Measurements from ENCODE around the gene SMAD9. TPM values are rescaled to one million over a fixed set of nuclear protein-coding genes. Genes with fewer than 3 reads are reported as not detected.

Gene SMAD9
- total RNA-seq, 1 experiment from 2014 or later = 0.87 TPM

DNA sequence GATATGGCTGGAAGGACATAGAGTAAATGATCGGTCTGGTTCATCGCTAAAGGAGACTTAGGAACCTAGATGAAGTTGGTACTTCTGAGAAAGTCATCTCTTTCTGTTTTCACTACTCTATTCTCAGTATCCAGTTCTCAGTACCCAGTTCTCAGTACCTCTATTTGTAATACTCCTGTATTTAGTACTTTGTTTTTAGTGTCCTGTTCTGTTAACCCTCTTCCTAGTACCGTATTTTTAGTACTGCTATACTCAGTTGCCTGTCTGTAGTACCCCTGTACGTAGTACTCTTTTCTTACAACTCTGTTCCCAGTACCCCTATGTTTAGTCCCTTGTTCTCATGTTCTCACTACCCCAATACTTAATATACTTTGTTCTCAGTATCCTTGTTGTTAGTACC is 99.8 kb downstream of the SMAD9 start:
- Histone ChIP-seq H3K9me2 (replicated peaks; ENCODE audit: low read length) (no peaks in the 10 kb centered on the region), H3K9me3 (ENCODE audit: low read length) (no peaks in the 10 kb centered on the region), H4K20me1 (ENCODE audit: low read length) (no peaks in the 10 kb centered on the region), H3K4me1 (ENCODE audit: insufficient read depth, low read length) (peaks cover 21% of the 10 kb centered on the region), H3F3A (ENCODE audit: low read length, unreplicated experiment) (no peaks in the 10 kb centered on the region), H3K9ac (ENCODE audit: low read length) (peak overlapping the region; percentile 77; the same call in 1 of the 2 replicates), H3K36me3 (ENCODE audit: low read depth, low read length) (no peaks in the 10 kb centered on the region), H3K4me2 (ENCODE audit: low read length) (peak overlapping the region; percentile 92), H3K27ac (ENCODE audit: low read length) (no peak overlapping the region), H3K79me2 (ENCODE audit: low read length) (peaks cover 45% of the 10 kb centered on the region), H2AFZ (ENCODE audit: low read length) (peak overlapping the region; percentile 99), H3K27me3 (ENCODE audit: low read length) (no peaks in the 10 kb centered on the region), H3K4me3 (ENCODE audit: low read length) (peak overlapping the region; percentile 81)
- intact Hi-C loops (cut with micrococcal nuclease) = no loop called here
- no TSS peak for BruUV-seq (replicated peaks)
- ChIA-PET CTCF (no interaction called here), POLR2A (ENCODE audit: unreplicated experiment) (no interaction called here)
- TF ChIP-seq EZH2phosphoT487 (IDR thresholded peaks at IDR 0.05; ENCODE audit: borderline replicate concordance, low read length) = no peak
- TF ChIP-seq, protein P1, sequence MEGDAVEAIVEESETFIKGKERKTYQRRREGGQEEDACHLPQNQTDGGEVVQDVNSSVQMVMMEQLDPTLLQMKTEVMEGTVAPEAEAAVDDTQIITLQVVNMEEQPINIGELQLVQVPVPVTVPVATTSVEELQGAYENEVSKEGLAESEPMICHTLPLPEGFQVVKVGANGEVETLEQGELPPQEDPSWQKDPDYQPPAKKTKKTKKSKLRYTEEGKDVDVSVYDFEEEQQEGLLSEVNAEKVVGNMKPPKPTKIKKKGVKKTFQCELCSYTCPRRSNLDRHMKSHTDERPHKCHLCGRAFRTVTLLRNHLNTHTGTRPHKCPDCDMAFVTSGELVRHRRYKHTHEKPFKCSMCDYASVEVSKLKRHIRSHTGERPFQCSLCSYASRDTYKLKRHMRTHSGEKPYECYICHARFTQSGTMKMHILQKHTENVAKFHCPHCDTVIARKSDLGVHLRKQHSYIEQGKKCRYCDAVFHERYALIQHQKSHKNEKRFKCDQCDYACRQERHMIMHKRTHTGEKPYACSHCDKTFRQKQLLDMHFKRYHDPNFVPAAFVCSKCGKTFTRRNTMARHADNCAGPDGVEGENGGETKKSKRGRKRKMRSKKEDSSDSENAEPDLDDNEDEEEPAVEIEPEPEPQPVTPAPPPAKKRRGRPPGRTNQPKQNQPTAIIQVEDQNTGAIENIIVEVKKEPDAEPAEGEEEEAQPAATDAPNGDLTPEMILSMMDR (conservative IDR thresholded peaks at IDR 0.05; ENCODE audit: low read depth, low read length) = no peak
- TF ChIP-seq EZH2 (IDR thresholded peaks at IDR 0.05; ENCODE audit: low read length, unreplicated experiment) = no peak
- DNase-seq = no peak
- ATAC-seq = peak; percentile 6

DNA sequence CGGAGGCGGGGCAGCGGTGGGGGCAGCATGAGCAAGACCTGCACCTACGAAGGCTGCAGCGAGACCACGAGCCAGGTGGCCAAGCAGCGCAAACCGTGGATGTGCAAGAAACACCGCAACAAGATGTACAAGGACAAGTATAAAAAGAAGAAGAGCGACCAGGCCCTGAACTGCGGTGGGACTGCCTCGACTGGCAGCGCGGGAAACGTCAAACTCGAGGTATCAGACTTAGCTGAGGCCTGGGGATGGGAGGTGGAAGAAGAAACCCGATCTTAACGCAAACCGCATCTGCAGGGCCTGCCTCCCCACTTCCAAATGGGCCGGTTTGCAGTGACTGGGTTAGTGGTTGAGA is 100.3 kb downstream of the SMAD9 start:
- H3K4me2 ChIP-seq (ENCODE audit: low read length) = peak overlapping the region; percentile 92
- no peaks in the 10 kb centered on the region for H3K9me2 ChIP-seq (replicated peaks; ENCODE audit: low read length)
- H3F3A ChIP-seq (ENCODE audit: low read length, unreplicated experiment) = no peaks in the 10 kb centered on the region
- intact Hi-C loops (cut with micrococcal nuclease) = loop anchor here (10.0 kb wide), 1 partner anchor 385 kb away; the partner anchor contains the start of gene CCNA1
- DNase-seq (peak; percentile 21), ATAC-seq (peak; percentile 32)
- ChIA-PET POLR2A (ENCODE audit: unreplicated experiment) (no interaction called here), CTCF (no interaction called here)
- H3K4me3 ChIP-seq (ENCODE audit: low read length) = peak overlapping the region; percentile 81
- H2AFZ ChIP-seq (ENCODE audit: low read length) = peak overlapping the region; percentile 99
- no peaks in the 10 kb centered on the region for H3K27me3 ChIP-seq (ENCODE audit: low read length)
- no peaks in the 10 kb centered on the region for H3K9me3 ChIP-seq (ENCODE audit: low read length)
- H3K36me3 ChIP-seq (ENCODE audit: low read depth, low read length) = no peaks in the 10 kb centered on the region
- H4K20me1 ChIP-seq (ENCODE audit: low read length) = no peaks in the 10 kb centered on the region
- peak overlapping the region; percentile 77 for H3K9ac ChIP-seq (ENCODE audit: low read length)
- BruUV-seq (replicated peaks) = no TSS peak
- TF ChIP-seq, protein P1 (conservative IDR thresholded peaks at IDR 0.05; ENCODE audit: low read depth, low read length) = no peak
- no peak for TF ChIP-seq EZH2phosphoT487 (IDR thresholded peaks at IDR 0.05; ENCODE audit: borderline replicate concordance, low read length)
- peaks cover 45% of the 10 kb centered on the region for H3K79me2 ChIP-seq (ENCODE audit: low read length)
- H3K4me1 ChIP-seq (ENCODE audit: insufficient read depth, low read length) = peaks cover 21% of the 10 kb centered on the region
- H3K27ac ChIP-seq (ENCODE audit: low read length) = no peak overlapping the region

DNA sequence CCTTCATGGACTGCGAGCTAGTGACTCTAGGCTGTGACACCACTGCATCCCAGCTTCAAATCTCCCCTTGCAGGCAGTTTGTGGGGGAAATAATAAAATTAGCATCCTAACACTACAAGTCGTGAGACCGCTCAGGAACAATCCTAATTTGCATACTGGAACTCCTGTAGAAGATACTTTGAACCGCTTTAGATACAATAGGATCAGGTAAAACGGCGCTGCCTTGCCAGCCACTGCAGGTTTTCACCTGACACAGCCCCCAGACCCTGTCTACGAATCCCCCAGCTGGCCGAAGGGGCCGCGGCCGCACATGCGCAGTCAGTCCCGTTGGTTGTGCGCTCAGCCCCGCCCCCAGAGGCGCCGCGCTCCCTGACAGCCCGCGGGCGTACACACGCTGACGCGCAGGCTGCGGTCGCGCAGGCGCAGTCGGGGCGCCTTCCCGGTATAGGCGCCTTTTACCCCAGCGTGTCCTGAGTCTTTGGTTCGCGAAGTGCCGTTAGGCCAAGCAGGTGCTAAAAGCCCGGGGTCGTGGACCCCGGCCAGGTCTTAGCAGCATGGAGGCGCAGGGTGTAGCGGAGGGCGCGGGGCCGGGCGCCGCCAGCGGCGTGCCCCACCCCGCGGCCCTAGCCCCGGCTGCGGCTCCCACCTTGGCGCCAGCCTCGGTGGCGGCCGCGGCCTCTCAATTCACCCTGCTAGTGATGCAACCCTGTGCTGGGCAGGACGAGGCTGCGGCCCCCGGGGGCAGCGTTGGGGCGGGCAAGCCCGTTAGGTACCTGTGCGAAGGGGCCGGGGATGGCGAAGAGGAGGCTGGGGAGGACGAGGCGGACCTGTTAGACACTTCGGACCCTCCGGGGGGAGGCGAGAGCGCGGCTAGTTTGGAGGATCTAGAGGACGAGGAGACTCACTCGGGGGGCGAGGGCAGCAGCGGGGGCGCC is 101.0 kb downstream of the SMAD9 start, which contains the start of gene RFXAP:
RFXAP (plus strand) TSS at position 419 of the 935 bp plus-strand sequence; CDS start at position 555, 136 bp downstream.
- BruUV-seq (replicated peaks) = no TSS peak
- CTCF ChIA-PET = no interaction called here

More for the DNA sequence above, 101.0 kb downstream of the SMAD9 start, which contains the start of gene RFXAP:
- Histone ChIP-seq H3K27ac (ENCODE audit: low read length) (no peak within 1 kb of the TSS), H3K9me3 (ENCODE audit: low read length) (no peaks in the 10 kb centered on the region), H3K79me2 (ENCODE audit: low read length) (peaks cover 44% of the 10 kb centered on the region), H3K4me3 (ENCODE audit: low read length) (peak within 1 kb of the TSS; percentile 81), H2AFZ (ENCODE audit: low read length) (peak within 1 kb of the TSS; percentile 99), H3K9me2 (replicated peaks; ENCODE audit: low read length) (no peaks in the 10 kb centered on the region), H3F3A (ENCODE audit: low read length, unreplicated experiment) (no peaks in the 10 kb centered on the region), H3K27me3 (ENCODE audit: low read length) (no peaks in the 10 kb centered on the region), H3K9ac (ENCODE audit: low read length) (peak within 1 kb of the TSS; percentile 77), H3K36me3 (ENCODE audit: low read depth, low read length) (no peaks in the 10 kb centered on the region), H3K4me2 (ENCODE audit: low read length) (peak within 1 kb of the TSS; percentile 92), H3K4me1 (ENCODE audit: insufficient read depth, low read length) (peaks cover 21% of the 10 kb centered on the region), H4K20me1 (ENCODE audit: low read length) (no peaks in the 10 kb centered on the region)
- ATAC-seq (peak; percentile 87), DNase-seq (peak; percentile 76)
- intact Hi-C loops (cut with micrococcal nuclease) = loop anchor here (10.0 kb wide), 1 partner anchor 384 kb away; the partner anchor contains the start of gene CCNA1
- TF ChIP-seq EZH2 (IDR thresholded peaks at IDR 0.05; ENCODE audit: low read length, unreplicated experiment) = no peak
- TF ChIP-seq, protein P1 (conservative IDR thresholded peaks at IDR 0.05; ENCODE audit: low read depth, low read length) = no peak
- TF ChIP-seq EZH2phosphoT487 (IDR thresholded peaks at IDR 0.05; ENCODE audit: borderline replicate concordance, low read length) = no peak
- POLR2A ChIA-PET (ENCODE audit: unreplicated experiment) = no interaction called here
